ENCODE data around the gene ACR.

The ACR gene

DNA sequence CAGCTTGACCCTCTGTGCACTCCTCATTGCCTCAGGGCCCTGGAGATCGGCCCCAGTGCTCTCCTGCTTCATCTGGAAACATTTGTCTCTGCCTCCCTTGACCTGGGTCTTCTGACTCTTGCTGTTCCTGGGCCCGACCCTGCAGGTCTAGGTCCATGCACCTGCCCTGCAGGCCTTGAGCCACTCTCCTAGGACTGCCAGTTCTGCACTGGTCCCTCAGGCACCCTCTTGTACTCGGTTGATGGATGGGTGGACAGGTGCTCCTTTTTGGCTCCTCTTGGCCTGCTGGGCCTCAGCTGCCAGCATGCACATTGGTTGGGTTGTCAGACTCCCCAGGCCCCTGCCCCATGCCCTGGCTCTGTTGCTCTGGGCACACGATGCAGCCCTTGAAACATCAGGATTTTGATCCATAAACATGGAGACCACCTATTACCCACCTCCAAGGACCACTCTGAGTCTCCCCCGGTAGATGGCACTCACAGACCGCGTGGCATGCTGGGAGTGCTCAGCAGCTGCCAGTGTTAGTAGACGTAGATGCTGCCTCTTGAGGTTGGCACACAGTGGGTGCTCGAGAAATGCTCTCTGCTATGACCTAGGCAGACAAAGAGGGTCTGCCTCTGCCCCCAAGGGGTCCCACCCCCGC is 20.2 kb upstream of the ACR start:
- no peak overlapping the region for H3K27ac ChIP-seq (ENCODE audit: low read depth, low read length)
- no peak overlapping the region for H3K4me3 ChIP-seq (ENCODE audit: insufficient read depth, low read length, poor library complexity, severe bottlenecking)
- H3K9me2 ChIP-seq (replicated peaks; ENCODE audit: insufficient read depth, low read length) = no peaks in the 10 kb centered on the region
- H3K9ac ChIP-seq (ENCODE audit: low read length) = no peak overlapping the region
- H3K9me3 ChIP-seq (ENCODE audit: insufficient read depth, low read length) = no peaks in the 10 kb centered on the region
- H3K4me2 ChIP-seq (ENCODE audit: low read depth, low read length, poor library complexity, severe bottlenecking) = no peak overlapping the region
- no peaks in the 10 kb centered on the region for H4K20me1 ChIP-seq (ENCODE audit: low read depth, low read length)
- no peaks in the 10 kb centered on the region for H3K36me3 ChIP-seq (ENCODE audit: low read length)
- no peaks in the 10 kb centered on the region for H3F3A ChIP-seq (ENCODE audit: insufficient read depth)
- H3K79me2 ChIP-seq (ENCODE audit: insufficient read depth, low read length) = no peaks in the 10 kb centered on the region
- H2AFZ ChIP-seq (ENCODE audit: low read depth, low read length, severe bottlenecking) = no peak overlapping the region
- no peaks in the 10 kb centered on the region for H3K27me3 ChIP-seq (ENCODE audit: low read length)
- TF ChIP-seq EZH2phosphoT487 (conservative IDR thresholded peaks at IDR 0.05; ENCODE audit: low read length) = no peak
- peak; percentile 38 for TF ChIP-seq CTCF (IDR thresholded peaks at IDR 0.05; ENCODE audit: insufficient read depth, low read length, poor library complexity, severe bottlenecking)

- Histone ChIP-seq H3K79me2 (ENCODE audit: insufficient read depth, low read length) (no peaks in the 10 kb centered on the region), H2AFZ (ENCODE audit: low read depth, low read length, severe bottlenecking) (no peak overlapping the region), H3K4me2 (ENCODE audit: low read depth, low read length, poor library complexity, severe bottlenecking) (no peak overlapping the region), H3K9ac (ENCODE audit: low read length) (no peak overlapping the region), H3K27me3 (ENCODE audit: low read length) (no peaks in the 10 kb centered on the region), H3K27ac (ENCODE audit: low read depth, low read length) (no peak overlapping the region), H3K9me3 (ENCODE audit: insufficient read depth, low read length) (no peaks in the 10 kb centered on the region), H3K4me3 (ENCODE audit: insufficient read depth, low read length, poor library complexity, severe bottlenecking) (no peak overlapping the region), H3K9me2 (replicated peaks; ENCODE audit: insufficient read depth, low read length) (no peaks in the 10 kb centered on the region), H4K20me1 (ENCODE audit: low read depth, low read length) (no peaks in the 10 kb centered on the region), H3K36me3 (ENCODE audit: low read length) (no peaks in the 10 kb centered on the region), H3F3A (ENCODE audit: insufficient read depth) (no peaks in the 10 kb centered on the region)
- TF ChIP-seq EZH2phosphoT487 (conservative IDR thresholded peaks at IDR 0.05; ENCODE audit: low read length) (no peak), CTCF (IDR thresholded peaks at IDR 0.05; ENCODE audit: insufficient read depth, low read length, poor library complexity, severe bottlenecking) (no peak)
Observed at GRCh38 chr22:50718352-50718709, 19.7 kb upstream of the ACR start.

DNA sequence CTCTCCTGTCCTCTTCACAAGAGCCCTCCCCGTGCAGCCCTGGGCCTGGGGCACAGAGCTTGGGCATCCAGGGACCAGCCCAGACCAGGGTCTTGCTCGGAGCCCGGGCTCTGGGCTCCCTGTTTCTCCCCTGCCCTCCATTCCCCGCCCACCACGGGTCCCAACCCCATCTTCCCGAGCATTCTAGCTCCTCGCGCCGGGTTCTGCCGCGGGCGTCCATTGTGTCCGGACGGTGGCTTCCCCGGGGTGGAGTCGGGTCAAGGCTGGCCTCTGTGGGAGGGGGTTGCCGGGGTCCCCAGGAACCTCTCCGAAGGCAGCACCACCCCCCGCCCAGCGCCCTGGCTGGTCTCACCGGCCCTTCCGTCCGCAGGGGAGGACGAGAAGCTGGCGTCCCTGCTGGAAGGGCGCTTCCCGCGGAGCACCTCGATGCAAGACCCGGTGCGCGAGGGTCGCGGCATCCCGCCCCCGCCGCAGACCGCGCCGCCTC is 18.1 kb upstream of the ACR start:
- H3K79me2 ChIP-seq (ENCODE audit: insufficient read depth, low read length) = no peaks in the 10 kb centered on the region
- no peaks in the 10 kb centered on the region for H3K27me3 ChIP-seq (ENCODE audit: low read length)
- no peaks in the 10 kb centered on the region for H4K20me1 ChIP-seq (ENCODE audit: low read depth, low read length)
- H3K27ac ChIP-seq (ENCODE audit: low read depth, low read length) = no peak overlapping the region
- H3K9ac ChIP-seq (ENCODE audit: low read length) = no peak overlapping the region
- no peaks in the 10 kb centered on the region for H3K36me3 ChIP-seq (ENCODE audit: low read length)
- H3K9me3 ChIP-seq (ENCODE audit: insufficient read depth, low read length) = no peaks in the 10 kb centered on the region
- no peak overlapping the region for H3K4me3 ChIP-seq (ENCODE audit: insufficient read depth, low read length, poor library complexity, severe bottlenecking)
- H3K9me2 ChIP-seq (replicated peaks; ENCODE audit: insufficient read depth, low read length) = no peaks in the 10 kb centered on the region
- no peak overlapping the region for H3K4me2 ChIP-seq (ENCODE audit: low read depth, low read length, poor library complexity, severe bottlenecking)
- no peak overlapping the region for H2AFZ ChIP-seq (ENCODE audit: low read depth, low read length, severe bottlenecking)
- no peak for TF ChIP-seq EZH2phosphoT487 (conservative IDR thresholded peaks at IDR 0.05; ENCODE audit: low read length)
- no peaks in the 10 kb centered on the region for H3F3A ChIP-seq (ENCODE audit: insufficient read depth)
